Measurements from ENCODE around the gene ROGDI.

The ROGDI gene

GRCh38 chr16:4797805-4798252 is 4.6 kb downstream of the ROGDI start:
- ChIA-PET CTCF (no interaction called here), POLR2A (no interaction called here)
- no peak for DNase-seq (ENCODE audit: extremely low spot score)
- no peak for TF ChIP-seq CTBP1 (IDR thresholded peaks at IDR 0.05; ENCODE audit: borderline replicate concordance)
- TF ChIP-seq TARDBP (IDR thresholded peaks at IDR 0.05), result no peak
- TF ChIP-seq NFRKB (IDR thresholded peaks at IDR 0.05), result no peak
- no peak for TF ChIP-seq BHLHE40 (IDR thresholded peaks at IDR 0.05; ENCODE audit: borderline replicate concordance)
- TF ChIP-seq L3MBTL2 (conservative IDR thresholded peaks at IDR 0.05), result no peak
- TF ChIP-seq SP1 (IDR thresholded peaks at IDR 0.05), result no peak
- TF ChIP-seq PKNOX1 (IDR thresholded peaks at IDR 0.05), result no peak
- no peak for TF ChIP-seq HDGF (IDR thresholded peaks at IDR 0.05; ENCODE audit: borderline replicate concordance)
- no peak for TF ChIP-seq FOXA1 (IDR thresholded peaks at IDR 0.05)

- no peak for DNase-seq (ENCODE audit: extremely low spot score)
- ChIA-PET POLR2A (interaction anchor here (0.6 to 1.2 kb wide), 2 partner anchors 9 to 26 kb away, joined by 3 read pairs; partner anchors contain the start of gene SEPTIN12), CTCF (no interaction called here)
- TF ChIP-seq FOXK2 (IDR thresholded peaks at IDR 0.05), result no peak
- TF ChIP-seq FOXM1 (IDR thresholded peaks at IDR 0.05; ENCODE audit: borderline replicate concordance), result no peak
- no peak for TF ChIP-seq LEF1 (IDR thresholded peaks at IDR 0.05; ENCODE audit: borderline replicate concordance)
- no peak for TF ChIP-seq PKNOX1 (IDR thresholded peaks at IDR 0.05)
- TF ChIP-seq BHLHE40 (IDR thresholded peaks at IDR 0.05; ENCODE audit: borderline replicate concordance), result no peak
- no peak for TF ChIP-seq ELF4 (IDR thresholded peaks at IDR 0.05)
- TF ChIP-seq HDGF (IDR thresholded peaks at IDR 0.05; ENCODE audit: borderline replicate concordance), result no peak
- no peak for TF ChIP-seq ARNT (IDR thresholded peaks at IDR 0.05)
- no peak for TF ChIP-seq L3MBTL2 (conservative IDR thresholded peaks at IDR 0.05)
- TF ChIP-seq FOXA1 (IDR thresholded peaks at IDR 0.05), result no peak
- TF ChIP-seq NFRKB (IDR thresholded peaks at IDR 0.05), result no peak
- no peak for TF ChIP-seq ZNF384 (IDR thresholded peaks at IDR 0.05)
- TF ChIP-seq TARDBP (IDR thresholded peaks at IDR 0.05), result no peak
- TF ChIP-seq CTBP1 (IDR thresholded peaks at IDR 0.05; ENCODE audit: borderline replicate concordance), result no peak
- no peak for TF ChIP-seq SUZ12 (IDR thresholded peaks at IDR 0.05)
- no peak for TF ChIP-seq SP1 (IDR thresholded peaks at IDR 0.05)
Measured at GRCh38 chr16:4796982-4797804, 5.2 kb downstream of the ROGDI start.

- TF ChIP-seq NFRKB (IDR thresholded peaks at IDR 0.05) (no peak), FOXM1 (IDR thresholded peaks at IDR 0.05; ENCODE audit: borderline replicate concordance) (no peak), ELF4 (IDR thresholded peaks at IDR 0.05) (no peak), FOXK2 (IDR thresholded peaks at IDR 0.05) (no peak), FOXA1 (IDR thresholded peaks at IDR 0.05) (no peak), BHLHE40 (IDR thresholded peaks at IDR 0.05; ENCODE audit: borderline replicate concordance) (no peak), PKNOX1 (IDR thresholded peaks at IDR 0.05) (no peak), L3MBTL2 (conservative IDR thresholded peaks at IDR 0.05) (no peak), TARDBP (IDR thresholded peaks at IDR 0.05) (no peak), CTBP1 (IDR thresholded peaks at IDR 0.05; ENCODE audit: borderline replicate concordance) (no peak), HDGF (IDR thresholded peaks at IDR 0.05; ENCODE audit: borderline replicate concordance) (no peak), SUZ12 (IDR thresholded peaks at IDR 0.05) (no peak), ARNT (IDR thresholded peaks at IDR 0.05) (no peak), LEF1 (IDR thresholded peaks at IDR 0.05; ENCODE audit: borderline replicate concordance) (no peak), SP1 (IDR thresholded peaks at IDR 0.05) (no peak), ZNF384 (IDR thresholded peaks at IDR 0.05) (no peak)
- no peak for DNase-seq (ENCODE audit: extremely low spot score)
- POLR2A ChIA-PET, result interaction anchor here (0.6 to 1.2 kb wide), 2 partner anchors 8 to 24 kb away, joined by 3 read pairs; partner anchors contain the start of gene SEPTIN12
- CTCF ChIA-PET, result no interaction called here
Measured at GRCh38 chr16:4795828-4796572, 6.4 kb downstream of the ROGDI start.

- ChIA-PET CTCF (no interaction called here), POLR2A (no interaction called here)
- DNase-seq (ENCODE audit: extremely low spot score), result no peak
- TF ChIP-seq L3MBTL2 (conservative IDR thresholded peaks at IDR 0.05) (no peak), NFRKB (IDR thresholded peaks at IDR 0.05) (no peak), LEF1 (IDR thresholded peaks at IDR 0.05; ENCODE audit: borderline replicate concordance) (no peak), SUZ12 (IDR thresholded peaks at IDR 0.05) (no peak), ELF4 (IDR thresholded peaks at IDR 0.05) (no peak), CTBP1 (IDR thresholded peaks at IDR 0.05; ENCODE audit: borderline replicate concordance) (no peak), BHLHE40 (IDR thresholded peaks at IDR 0.05; ENCODE audit: borderline replicate concordance) (no peak), PKNOX1 (IDR thresholded peaks at IDR 0.05) (no peak), ARNT (IDR thresholded peaks at IDR 0.05) (no peak), FOXA1 (IDR thresholded peaks at IDR 0.05) (no peak), TARDBP (IDR thresholded peaks at IDR 0.05) (no peak)
Measured at GRCh38 chr16:4795181-4795827, 7.1 kb downstream of the ROGDI start, which contains the start of gene SMIM22. Gene SMIM22 (plus strand): TSS chr16:4795369. CDS start chr16:4795735, 366 bp downstream.
